Astrocyte (in vitro differentiated cells and primary cell): Measurements from ENCODE around the gene GUK1.

ENCODE experiments used
- EZH2 ChIP-seq: IDR thresholded peaks from 2 replicates; pipeline ENCODE4 v1.6.1; 2012; ENCODE audit warnings: mild to moderate bottlenecking, low read length, inconsistent platforms; ENCODE audit not compliant: insufficient read depth
- TF ChIP-seq, protein P1 (sequence below): IDR thresholded peaks from 2 replicates; pipeline ENCODE4 v1.5.1; 2011; ENCODE audit warnings: low read depth, mild to moderate bottlenecking, inconsistent platforms, low read length, moderate library complexity; ENCODE audit not compliant: insufficient read depth

DNA sequence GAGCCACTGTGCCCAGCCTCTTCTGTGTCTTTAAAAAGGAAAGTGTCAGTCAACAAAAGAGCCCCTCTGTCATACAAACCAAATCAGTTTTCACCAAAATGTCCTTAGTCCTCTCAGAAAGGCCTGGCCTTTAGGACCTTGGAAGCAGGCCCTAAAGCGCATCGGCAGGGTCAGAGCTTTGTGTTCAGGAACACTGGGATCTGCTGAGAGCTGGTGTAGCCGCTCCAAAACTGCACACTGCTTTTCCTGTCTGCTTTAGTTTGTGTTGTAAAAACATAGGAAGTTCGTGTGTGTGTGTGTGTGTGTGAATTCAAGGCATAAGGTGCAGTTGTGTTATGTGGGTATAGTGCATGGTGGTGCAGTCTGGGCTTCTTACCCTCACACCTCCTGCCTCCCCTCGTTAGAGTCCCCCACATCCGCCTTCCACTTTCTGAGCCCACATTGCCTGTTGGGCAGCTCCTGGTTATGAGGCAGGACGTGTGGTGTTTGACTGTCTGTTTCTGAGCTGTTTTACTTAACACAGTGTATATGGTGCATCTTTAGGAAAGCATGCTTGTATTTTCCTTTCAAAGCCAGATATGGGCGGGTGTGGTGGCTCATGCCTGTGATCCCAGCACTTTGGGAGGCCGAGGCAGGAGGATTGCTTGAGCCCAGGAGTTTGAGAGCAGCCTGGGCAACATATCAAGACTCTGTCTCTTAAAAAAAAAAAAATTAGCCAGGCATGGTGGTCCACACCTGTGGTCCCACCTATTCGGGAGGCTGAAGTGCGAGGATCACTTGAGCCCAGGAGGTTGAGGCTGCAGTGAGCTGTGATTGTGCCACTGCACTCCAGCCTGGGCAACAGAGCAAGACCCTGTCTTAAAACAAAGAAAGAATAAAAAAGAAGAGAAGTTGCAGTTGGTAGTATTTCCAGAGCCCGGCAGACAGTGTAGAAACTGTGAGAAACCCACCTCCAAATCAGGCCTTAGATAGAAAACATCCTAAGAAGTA lies 37.9 kb downstream of the GUK1 start:
- TF ChIP-seq, protein P1, sequence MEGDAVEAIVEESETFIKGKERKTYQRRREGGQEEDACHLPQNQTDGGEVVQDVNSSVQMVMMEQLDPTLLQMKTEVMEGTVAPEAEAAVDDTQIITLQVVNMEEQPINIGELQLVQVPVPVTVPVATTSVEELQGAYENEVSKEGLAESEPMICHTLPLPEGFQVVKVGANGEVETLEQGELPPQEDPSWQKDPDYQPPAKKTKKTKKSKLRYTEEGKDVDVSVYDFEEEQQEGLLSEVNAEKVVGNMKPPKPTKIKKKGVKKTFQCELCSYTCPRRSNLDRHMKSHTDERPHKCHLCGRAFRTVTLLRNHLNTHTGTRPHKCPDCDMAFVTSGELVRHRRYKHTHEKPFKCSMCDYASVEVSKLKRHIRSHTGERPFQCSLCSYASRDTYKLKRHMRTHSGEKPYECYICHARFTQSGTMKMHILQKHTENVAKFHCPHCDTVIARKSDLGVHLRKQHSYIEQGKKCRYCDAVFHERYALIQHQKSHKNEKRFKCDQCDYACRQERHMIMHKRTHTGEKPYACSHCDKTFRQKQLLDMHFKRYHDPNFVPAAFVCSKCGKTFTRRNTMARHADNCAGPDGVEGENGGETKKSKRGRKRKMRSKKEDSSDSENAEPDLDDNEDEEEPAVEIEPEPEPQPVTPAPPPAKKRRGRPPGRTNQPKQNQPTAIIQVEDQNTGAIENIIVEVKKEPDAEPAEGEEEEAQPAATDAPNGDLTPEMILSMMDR, result no peak
- TF ChIP-seq EZH2, result no peak
